Astrocyte (in vitro differentiated cells and primary cell): ENCODE measurements around the gene ZNF23.

Source experiments
- CTCF ChIP-seq: IDR thresholded peaks from 2 replicates; pipeline ENCODE4 v1.5.1; 2011; ENCODE audit warnings: low read depth, mild to moderate bottlenecking, inconsistent platforms, low read length, moderate library complexity; ENCODE audit not compliant: insufficient read depth
- EZH2 ChIP-seq: IDR thresholded peaks from 2 replicates; pipeline ENCODE4 v1.6.1; 2012; ENCODE audit warnings: mild to moderate bottlenecking, low read length, inconsistent platforms; ENCODE audit not compliant: insufficient read depth

- TF ChIP-seq CTCF: no peak
- TF ChIP-seq EZH2: no peak
These were observed 59.4 kb downstream of the ZNF23 start for GRCh38 chr16:71402674-71403073.
